Panc1 (cell line): ENCODE measurements around the gene HECA. TPM values are rescaled to one million over a fixed set of nuclear protein-coding genes. Genes with fewer than 3 reads are reported as not detected.
"Not testable (repeated sequence)": the region's sequence is repeated elsewhere in the genome, so short reads cannot be mapped to it uniquely, and the experiment has no call there.

ENCODE experiments used
- ATAC-seq: fragments of 200-7000 bp; cut with Tn5 transposase; 2 replicates; pipeline ENCODE4 v1.9.1; 2020; ENCODE audit warnings: mild to moderate bottlenecking, moderate library complexity
- BruUV-seq: library from RNA; stranded (reverse); fragments of 400-500 nt; replicated peaks from 2 replicates; lab custom pipeline; 2021; lab: Mats Ljungman, UMichigan
- CTCF ChIA-PET: fragments of 300-600 bp; sonication (Branson Sonifier 250); formaldehyde crosslinking; loops from one replicate; lab custom pipeline; 2022; ENCODE audit warnings: antibody characterized with exemption; lab: Charles Lee
- POLR2A ChIA-PET: fragments of 300-600 bp; sonication (Branson Sonifier 250); formaldehyde crosslinking; loops from one replicate; lab custom pipeline; 2022; ENCODE audit warnings: antibody characterized with exemption; lab: Charles Lee
- DNase-seq: peaks from one replicate; pipeline ENCODE4 v3.0.0-alpha.2; 2010; ENCODE audit warnings: low read depth, low spot score
- H3K27ac ChIP-seq: 2 replicates; pipeline ENCODE4 v1.5.1; 2011; ENCODE audit warnings: mild to moderate bottlenecking, low read length, inconsistent platforms
- H3K27me3 ChIP-seq: fragments of 200-500 bp; sonication (Bioruptor generic); 2 replicates; pipeline ENCODE4 v1.6.0; 2014; ENCODE audit warnings: low read length, inconsistent platforms; ENCODE audit not compliant: control insufficient read depth, insufficient read depth
- H3K36me3 ChIP-seq: fragments of 200-500 bp; sonication (Bioruptor generic); 2 replicates; pipeline ENCODE4 v1.5.1; 2014; ENCODE audit warnings: inconsistent platforms, mild to moderate bottlenecking, low read length, moderate library complexity; ENCODE audit not compliant: control insufficient read depth, insufficient read depth
- H3K4me1 ChIP-seq: 2 replicates; pipeline ENCODE4 v1.5.1; 2011; ENCODE audit warnings: inconsistent platforms, mild to moderate bottlenecking, low read length, moderate library complexity; ENCODE audit not compliant: control insufficient read depth, insufficient read depth
- H3K4me3 ChIP-seq, 2 experiments: 2 replicates each; pipeline ENCODE4 v1.5.1; 2011 to 2012; ENCODE audit warnings: low read depth in 2 of 2, low read length in 2 of 2, mild to moderate bottlenecking in 2 of 2, inconsistent platforms in 1 of 2, moderate library complexity in 1 of 2
- H3K9me3 ChIP-seq: fragments of 200-500 bp; sonication (Bioruptor generic); 2 replicates; pipeline ENCODE4 v1.5.1; 2014; ENCODE audit warnings: low read depth, mild to moderate bottlenecking, inconsistent platforms, low read length, moderate library complexity; ENCODE audit not compliant: control insufficient read depth, insufficient read depth
- POLR2AphosphoS5 ChIP-seq: IDR thresholded peaks from 2 replicates; pipeline ENCODE4 v1.6.1; 2012; ENCODE audit warnings: mild to moderate bottlenecking, low read depth, low read length, moderate library complexity
- SIN3A ChIP-seq: IDR thresholded peaks from 2 replicates; pipeline ENCODE4 v1.6.1; 2012; ENCODE audit warnings: low read depth, mild to moderate bottlenecking, low read length, moderate library complexity, borderline replicate concordance; ENCODE audit not compliant: insufficient read depth
- TCF7L2 ChIP-seq: IDR thresholded peaks from 2 replicates; pipeline ENCODE4 v1.6.1; 2011; ENCODE audit warnings: mild to moderate bottlenecking, low read depth, low read length, inconsistent platforms
- in situ Hi-C: cut with HindIII; loops from 2 replicates; pipeline ENCODE4 v1.10.0; 2016; ENCODE audit warnings: low sequenced_read_pairs, low pct_unique_long_range_greater_than_20kb
- intact Hi-C: fragments of 100-400 bp; cut with micrococcal nuclease; formaldehyde crosslinking; loops from one replicate; pipeline ENCODE4 v1.10.0; 2022; ENCODE audit not compliant: unreplicated experiment
- total RNA-seq: library from RNA; stranded (reverse); gene quantifications from one replicate; pipeline ENCODE4 v1.2.1, GENCODE V29; 2021; ENCODE audit not compliant: unreplicated experiment
- TF ChIP-seq, protein P1 (sequence below), 2 experiments: IDR thresholded peaks; 2 replicates each; pipeline ENCODE4 v1.6.1; 2011 to 2012; ENCODE audit warnings: low read depth in 2 of 2, control low read depth in 1 of 2, low read length in 1 of 2, mild to moderate bottlenecking in 1 of 2, moderate library complexity in 1 of 2; ENCODE audit not compliant: insufficient read depth in 1 of 2
- TF ChIP-seq, protein P2 (sequence below): fragments of 450-650 bp; IDR thresholded peaks from 2 replicates; pipeline ENCODE4 v1.5.1; 2017; ENCODE audit warnings: mild to moderate bottlenecking

HECA gene
- total RNA-seq, 1 experiment from 2014 or later, result 3.9 TPM

DNA sequence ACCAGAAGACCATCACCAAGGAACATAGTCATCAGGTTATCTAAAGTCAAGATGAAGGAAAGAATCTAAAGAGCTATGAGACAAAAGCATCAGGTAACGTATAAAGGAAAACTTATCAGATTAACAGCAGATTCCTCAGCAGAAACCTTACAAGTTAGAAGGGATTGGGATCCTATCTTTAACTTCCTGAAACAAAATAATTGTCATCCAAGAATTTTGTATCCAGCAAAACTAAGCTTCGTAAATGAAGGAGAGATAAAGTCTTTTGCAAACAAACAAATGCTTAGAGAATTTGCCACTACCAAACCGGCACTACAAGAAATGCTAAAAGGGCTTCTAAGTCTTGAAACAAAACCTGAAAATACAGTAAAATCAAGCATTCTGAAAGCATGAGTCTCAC, 71.0 kb downstream of the HECA start:
- H3K27ac ChIP-seq, result no peak overlapping the region
- H3K27me3 ChIP-seq, result 0 out of 2 replicates have a peak, but pooled peaks cover 2% of the 10 kb centered on the region
- no peak for DNase-seq
- in situ Hi-C loops, result no loop called here
- intact Hi-C loops, result no loop called here
- H3K9me3 ChIP-seq, result no peaks in the 10 kb centered on the region
- H3K36me3 ChIP-seq, result no peaks in the 10 kb centered on the region
- TF ChIP-seq POLR2AphosphoS5, result no peak
- TF ChIP-seq TCF7L2, result no peak
- TF ChIP-seq, protein P1, sequence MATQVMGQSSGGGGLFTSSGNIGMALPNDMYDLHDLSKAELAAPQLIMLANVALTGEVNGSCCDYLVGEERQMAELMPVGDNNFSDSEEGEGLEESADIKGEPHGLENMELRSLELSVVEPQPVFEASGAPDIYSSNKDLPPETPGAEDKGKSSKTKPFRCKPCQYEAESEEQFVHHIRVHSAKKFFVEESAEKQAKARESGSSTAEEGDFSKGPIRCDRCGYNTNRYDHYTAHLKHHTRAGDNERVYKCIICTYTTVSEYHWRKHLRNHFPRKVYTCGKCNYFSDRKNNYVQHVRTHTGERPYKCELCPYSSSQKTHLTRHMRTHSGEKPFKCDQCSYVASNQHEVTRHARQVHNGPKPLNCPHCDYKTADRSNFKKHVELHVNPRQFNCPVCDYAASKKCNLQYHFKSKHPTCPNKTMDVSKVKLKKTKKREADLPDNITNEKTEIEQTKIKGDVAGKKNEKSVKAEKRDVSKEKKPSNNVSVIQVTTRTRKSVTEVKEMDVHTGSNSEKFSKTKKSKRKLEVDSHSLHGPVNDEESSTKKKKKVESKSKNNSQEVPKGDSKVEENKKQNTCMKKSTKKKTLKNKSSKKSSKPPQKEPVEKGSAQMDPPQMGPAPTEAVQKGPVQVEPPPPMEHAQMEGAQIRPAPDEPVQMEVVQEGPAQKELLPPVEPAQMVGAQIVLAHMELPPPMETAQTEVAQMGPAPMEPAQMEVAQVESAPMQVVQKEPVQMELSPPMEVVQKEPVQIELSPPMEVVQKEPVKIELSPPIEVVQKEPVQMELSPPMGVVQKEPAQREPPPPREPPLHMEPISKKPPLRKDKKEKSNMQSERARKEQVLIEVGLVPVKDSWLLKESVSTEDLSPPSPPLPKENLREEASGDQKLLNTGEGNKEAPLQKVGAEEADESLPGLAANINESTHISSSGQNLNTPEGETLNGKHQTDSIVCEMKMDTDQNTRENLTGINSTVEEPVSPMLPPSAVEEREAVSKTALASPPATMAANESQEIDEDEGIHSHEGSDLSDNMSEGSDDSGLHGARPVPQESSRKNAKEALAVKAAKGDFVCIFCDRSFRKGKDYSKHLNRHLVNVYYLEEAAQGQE (IDR thresholded peaks at IDR 0.05; ENCODE audit: insufficient read depth in 1 of 2, low read depth in 2 of 2, low read length in 1 of 2), result no peak
- TF ChIP-seq SIN3A, result no peak
- TF ChIP-seq, protein P2, sequence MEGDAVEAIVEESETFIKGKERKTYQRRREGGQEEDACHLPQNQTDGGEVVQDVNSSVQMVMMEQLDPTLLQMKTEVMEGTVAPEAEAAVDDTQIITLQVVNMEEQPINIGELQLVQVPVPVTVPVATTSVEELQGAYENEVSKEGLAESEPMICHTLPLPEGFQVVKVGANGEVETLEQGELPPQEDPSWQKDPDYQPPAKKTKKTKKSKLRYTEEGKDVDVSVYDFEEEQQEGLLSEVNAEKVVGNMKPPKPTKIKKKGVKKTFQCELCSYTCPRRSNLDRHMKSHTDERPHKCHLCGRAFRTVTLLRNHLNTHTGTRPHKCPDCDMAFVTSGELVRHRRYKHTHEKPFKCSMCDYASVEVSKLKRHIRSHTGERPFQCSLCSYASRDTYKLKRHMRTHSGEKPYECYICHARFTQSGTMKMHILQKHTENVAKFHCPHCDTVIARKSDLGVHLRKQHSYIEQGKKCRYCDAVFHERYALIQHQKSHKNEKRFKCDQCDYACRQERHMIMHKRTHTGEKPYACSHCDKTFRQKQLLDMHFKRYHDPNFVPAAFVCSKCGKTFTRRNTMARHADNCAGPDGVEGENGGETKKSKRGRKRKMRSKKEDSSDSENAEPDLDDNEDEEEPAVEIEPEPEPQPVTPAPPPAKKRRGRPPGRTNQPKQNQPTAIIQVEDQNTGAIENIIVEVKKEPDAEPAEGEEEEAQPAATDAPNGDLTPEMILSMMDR, result no peak
- no peaks in the 10 kb centered on the region for H3K4me1 ChIP-seq
- ChIA-PET POLR2A (no interaction called here), CTCF (no interaction called here)
- no peak overlapping the region for H3K4me3 ChIP-seq
- no peak for ATAC-seq
- BruUV-seq, result no TSS peak

DNA sequence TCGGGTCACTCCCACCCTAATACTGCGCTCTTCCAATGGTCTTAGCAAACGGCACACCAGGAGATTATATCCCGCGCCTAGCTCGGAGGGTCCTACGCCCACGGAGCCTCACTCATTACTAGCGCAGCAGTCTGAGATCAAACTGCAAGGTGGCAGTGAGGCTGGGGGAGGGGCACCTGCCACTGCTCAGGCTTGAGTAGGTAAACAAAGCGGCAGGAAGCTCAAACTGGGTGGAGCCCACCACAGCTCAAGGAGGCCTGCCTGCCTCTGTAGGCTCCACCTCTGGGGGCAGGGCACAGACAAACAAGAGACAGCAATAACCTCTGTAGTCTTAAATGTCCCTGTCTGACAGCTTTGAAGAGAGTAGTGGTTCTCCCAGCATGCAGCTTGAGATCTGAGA, 75.9 kb downstream of the HECA start:
- H3K27ac ChIP-seq, CTCF ChIA-PET, H3K36me3 ChIP-seq, POLR2A ChIA-PET, DNase-seq, H3K4me1 ChIP-seq, ATAC-seq, in situ Hi-C loops, H3K27me3 ChIP-seq, BruUV-seq, H3K4me3 ChIP-seq, intact Hi-C loops, H3K9me3 ChIP-seq: not testable (repeated sequence)

DNA sequence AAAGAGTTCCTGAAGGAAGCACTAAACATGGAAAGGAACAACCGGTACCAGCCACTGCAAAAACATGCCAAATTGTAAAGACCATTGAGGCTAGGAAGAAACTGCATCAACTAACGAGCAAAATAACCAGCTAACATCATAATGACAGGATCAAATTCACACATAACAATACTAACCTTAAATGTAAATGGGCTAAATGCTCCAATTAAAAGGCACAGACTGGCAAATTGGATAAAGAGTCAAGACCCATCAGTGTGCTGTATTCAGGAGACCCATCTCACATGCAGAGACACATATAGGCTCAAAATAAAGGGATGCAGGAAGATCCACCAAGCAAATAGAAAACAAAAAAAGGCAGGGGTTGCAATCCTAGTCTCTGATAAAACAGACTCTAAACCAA, 77.6 kb downstream of the HECA start:
- POLR2A ChIA-PET, H3K36me3 ChIP-seq, H3K4me3 ChIP-seq, DNase-seq, in situ Hi-C loops, BruUV-seq, intact Hi-C loops, H3K9me3 ChIP-seq, H3K4me1 ChIP-seq, CTCF ChIA-PET, H3K27me3 ChIP-seq, ATAC-seq, H3K27ac ChIP-seq: not testable (repeated sequence)
